ENCODE results near the gene SYCN.

SYCN gene

DNA sequence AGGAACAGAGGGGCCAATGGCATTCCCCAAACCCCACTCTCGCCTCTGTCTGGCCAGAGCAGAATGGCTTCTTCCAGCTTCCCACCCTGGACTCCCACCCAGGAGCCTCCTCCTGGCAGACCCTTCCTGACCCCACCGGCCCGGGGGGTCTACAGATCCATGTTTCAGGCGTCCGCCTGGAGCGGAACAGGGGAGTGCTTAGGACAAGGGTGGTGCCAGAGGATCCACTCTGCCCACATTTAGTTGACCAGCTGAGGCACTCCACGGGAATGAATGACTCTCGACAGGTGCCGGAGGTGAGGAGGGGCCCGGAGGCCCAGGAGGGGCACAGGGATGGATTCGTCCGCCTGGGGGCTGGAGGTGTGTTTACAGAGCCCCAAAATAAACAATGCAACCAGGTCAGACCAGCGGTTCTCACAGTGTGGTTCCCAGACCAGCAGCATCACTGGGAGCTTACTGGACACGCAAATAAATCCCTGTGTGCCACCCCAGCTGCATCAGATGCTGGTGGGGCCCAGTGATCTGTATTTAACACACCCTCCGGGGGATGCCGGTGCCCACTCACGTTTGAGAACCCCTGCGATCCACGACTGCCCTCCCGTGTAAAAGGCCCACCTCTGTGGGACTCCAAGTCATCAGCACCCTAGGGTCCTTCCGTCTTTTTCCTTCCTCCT lies 22.4 kb downstream of the SYCN start:
- no peak overlapping the region for H3K4me3 ChIP-seq (ENCODE audit: low read depth, low read length)
- DNase-seq (ENCODE audit: low read depth): no peak
- TF ChIP-seq, protein P1, sequence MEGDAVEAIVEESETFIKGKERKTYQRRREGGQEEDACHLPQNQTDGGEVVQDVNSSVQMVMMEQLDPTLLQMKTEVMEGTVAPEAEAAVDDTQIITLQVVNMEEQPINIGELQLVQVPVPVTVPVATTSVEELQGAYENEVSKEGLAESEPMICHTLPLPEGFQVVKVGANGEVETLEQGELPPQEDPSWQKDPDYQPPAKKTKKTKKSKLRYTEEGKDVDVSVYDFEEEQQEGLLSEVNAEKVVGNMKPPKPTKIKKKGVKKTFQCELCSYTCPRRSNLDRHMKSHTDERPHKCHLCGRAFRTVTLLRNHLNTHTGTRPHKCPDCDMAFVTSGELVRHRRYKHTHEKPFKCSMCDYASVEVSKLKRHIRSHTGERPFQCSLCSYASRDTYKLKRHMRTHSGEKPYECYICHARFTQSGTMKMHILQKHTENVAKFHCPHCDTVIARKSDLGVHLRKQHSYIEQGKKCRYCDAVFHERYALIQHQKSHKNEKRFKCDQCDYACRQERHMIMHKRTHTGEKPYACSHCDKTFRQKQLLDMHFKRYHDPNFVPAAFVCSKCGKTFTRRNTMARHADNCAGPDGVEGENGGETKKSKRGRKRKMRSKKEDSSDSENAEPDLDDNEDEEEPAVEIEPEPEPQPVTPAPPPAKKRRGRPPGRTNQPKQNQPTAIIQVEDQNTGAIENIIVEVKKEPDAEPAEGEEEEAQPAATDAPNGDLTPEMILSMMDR (IDR thresholded peaks at IDR 0.05; ENCODE audit: control insufficient read depth, extremely low read depth, insufficient read depth): no peak

DNA sequence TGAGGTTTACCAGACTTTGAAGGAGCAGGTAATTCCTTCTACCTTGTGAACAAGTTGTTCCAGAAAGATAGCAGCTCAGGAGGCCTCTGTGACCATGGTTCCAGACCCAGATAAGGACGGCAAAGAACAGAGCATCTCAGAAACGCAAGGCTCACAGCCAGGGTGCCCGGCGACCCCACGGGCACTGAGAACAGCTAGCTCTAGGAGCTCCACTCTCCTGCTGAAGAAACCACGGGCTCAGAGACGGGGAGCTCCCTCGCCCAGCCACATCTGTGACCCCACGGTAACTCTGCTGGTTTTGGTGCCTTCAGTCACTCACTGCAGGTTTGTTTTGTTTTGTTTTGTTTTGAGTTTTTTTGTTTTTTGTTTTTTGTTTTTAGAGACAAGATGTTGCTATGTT lies 23.3 kb downstream of the SYCN start:
- DNase-seq (ENCODE audit: low read depth): no peak
- TF ChIP-seq, protein P1 (IDR thresholded peaks at IDR 0.05; ENCODE audit: control insufficient read depth, extremely low read depth, insufficient read depth): no peak
- no peak overlapping the region for H3K4me3 ChIP-seq (ENCODE audit: low read depth, low read length)

DNA sequence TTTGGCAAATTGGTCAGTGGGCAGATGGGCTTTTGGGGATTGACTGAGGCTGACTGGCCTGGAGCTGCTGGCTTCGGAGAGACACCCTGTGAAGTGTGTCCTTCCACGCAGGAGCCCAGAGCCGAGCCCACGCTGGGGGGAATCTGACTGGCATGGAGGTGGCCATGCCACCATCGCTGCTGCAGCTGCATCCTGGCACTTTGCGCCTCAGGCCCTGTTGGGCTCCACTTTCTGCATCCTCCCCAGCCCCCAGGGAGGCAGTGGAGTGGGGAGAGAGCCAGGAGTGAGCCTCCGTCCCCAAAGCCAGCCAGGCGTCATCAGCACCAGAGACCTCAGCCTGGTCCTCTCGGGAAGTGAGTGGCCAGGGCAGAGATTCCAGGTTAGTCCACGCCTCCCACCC lies 24.3 kb downstream of the SYCN start:
- H3K4me3 ChIP-seq (ENCODE audit: low read depth, low read length): no peak overlapping the region
- TF ChIP-seq, protein P1 (IDR thresholded peaks at IDR 0.05; ENCODE audit: control insufficient read depth, extremely low read depth, insufficient read depth): no peak

DNA sequence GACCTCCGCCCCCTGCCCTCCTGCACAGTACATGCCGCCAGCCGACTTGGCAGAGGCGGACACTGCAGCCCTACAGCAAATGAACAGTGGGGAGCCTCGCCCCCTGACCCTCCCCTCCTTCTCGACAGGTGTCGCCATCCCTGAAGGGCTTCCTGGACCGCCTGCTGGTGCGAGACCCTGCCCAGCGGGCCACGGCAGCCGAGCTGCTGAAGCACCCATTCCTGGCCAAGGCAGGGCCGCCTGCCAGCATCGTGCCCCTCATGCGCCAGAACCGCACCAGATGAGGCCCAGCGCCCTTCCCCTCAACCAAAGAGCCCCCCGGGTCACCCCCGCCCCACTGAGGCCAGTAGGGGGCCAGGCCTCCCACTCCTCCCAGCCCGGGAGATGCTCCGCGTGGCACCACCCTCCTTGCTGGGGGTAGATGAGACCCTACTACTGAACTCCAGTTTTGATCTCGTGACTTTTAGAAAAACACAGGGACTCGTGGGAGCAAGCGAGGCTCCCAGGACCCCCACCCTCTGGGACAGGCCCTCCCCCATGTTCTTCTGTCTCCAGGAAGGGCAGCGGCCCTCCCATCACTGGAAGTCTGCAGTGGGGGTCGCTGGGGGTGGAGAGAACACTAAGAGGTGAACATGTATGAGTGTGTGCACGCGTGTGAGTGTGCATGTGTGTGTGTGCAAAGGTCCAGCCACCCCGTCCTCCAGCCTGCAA lies 25.6 kb downstream of the SYCN start:
- H3K4me3 ChIP-seq (ENCODE audit: low read depth, low read length): no peak overlapping the region
- TF ChIP-seq, protein P1 (IDR thresholded peaks at IDR 0.05; ENCODE audit: control insufficient read depth, extremely low read depth, insufficient read depth): no peak
- no peak for DNase-seq (ENCODE audit: low read depth)

More for the DNA sequence above, 24.3 kb downstream of the SYCN start:
- DNase-seq (ENCODE audit: low read depth): no peak

DNA sequence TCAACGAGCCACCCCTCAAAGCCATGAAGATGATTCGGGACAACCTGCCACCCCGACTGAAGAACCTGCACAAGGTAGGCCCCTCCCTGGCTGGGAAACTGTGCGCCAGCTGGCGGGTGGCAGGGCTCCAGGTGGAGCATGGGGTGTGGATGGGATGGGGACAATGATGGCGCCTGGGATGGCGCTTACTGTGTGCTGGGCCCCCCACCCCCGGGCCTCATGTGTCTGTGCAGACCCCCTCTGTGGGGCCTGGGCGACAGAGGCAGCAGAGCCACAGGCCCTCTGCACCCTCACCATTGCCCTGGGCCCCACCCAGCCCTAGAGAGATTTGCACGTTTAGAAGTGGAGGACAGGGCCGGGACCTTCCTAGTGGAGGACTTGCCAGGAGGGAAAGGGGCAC lies 26.3 kb downstream of the SYCN start:
- TF ChIP-seq, protein P1 (IDR thresholded peaks at IDR 0.05; ENCODE audit: control insufficient read depth, extremely low read depth, insufficient read depth): no peak
- no peak overlapping the region for H3K4me3 ChIP-seq (ENCODE audit: low read depth, low read length)
- DNase-seq (ENCODE audit: low read depth): no peak

DNA sequence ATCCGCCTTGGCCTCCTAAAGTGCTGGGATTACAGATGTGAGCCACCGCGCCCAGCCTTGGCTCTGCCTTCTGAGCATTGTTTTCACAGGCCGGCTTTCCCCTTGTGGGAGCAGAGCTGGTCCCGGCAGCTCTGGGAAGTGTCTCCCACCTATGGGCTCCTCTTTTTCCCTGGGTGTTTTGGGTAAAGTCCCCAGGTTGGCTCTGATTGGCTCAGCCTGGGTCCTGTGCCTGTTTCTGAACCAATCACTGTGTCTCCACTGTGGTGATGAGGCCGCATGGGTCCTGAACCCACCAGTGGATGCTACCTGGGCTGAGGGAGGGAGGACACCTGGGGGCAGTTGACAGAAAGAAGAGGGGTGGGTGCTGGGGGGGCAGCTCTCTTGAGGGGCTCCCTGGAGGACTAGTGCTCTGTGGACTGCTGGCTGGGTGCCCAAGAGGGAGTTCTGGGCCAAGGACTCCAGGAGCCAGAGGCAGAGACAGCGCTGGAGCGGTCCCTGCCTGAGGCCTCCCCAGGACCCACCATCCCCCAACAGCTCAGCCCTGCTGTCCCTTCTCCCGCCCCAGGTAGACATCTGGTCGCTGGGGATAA lies 26.9 kb downstream of the SYCN start:
- DNase-seq (ENCODE audit: low read depth): no peak
- TF ChIP-seq, protein P1 (IDR thresholded peaks at IDR 0.05; ENCODE audit: control insufficient read depth, extremely low read depth, insufficient read depth): no peak
- no peak overlapping the region for H3K4me3 ChIP-seq (ENCODE audit: low read depth, low read length)
